Thoracic aorta (tissue), 2 donors: Measurements from ENCODE around the gene STIL. TPM values are rescaled to one million over a fixed set of nuclear protein-coding genes. Genes with fewer than 3 reads are reported as not detected.
A peak's percentile ranks its signal among the peaks of the same experiment; 100 is the strongest.

Experiments
- ATAC-seq: fragments of 150-250 bp; one replicate; pipeline ENCODE4 v1.8.0; 2017; ENCODE audit warnings: low read depth; ENCODE audit not compliant: insufficient number of reproducible peaks, low FRiP score
- DNase-seq: peaks from one replicate; pipeline ENCODE4 v3.0.0-alpha.2; 2020; ENCODE audit warnings: low spot score
- H3K27ac ChIP-seq, 2 donors: fragments of 200-600 bp; sonication (generic); 1 replicate in 1 of 2; 2 replicates in 1 of 2; pipeline ENCODE4 v1.5.1; 2016; ENCODE audit warnings: mild to moderate bottlenecking in 2 of 2, moderate library complexity in 2 of 2
- H3K27me3 ChIP-seq: fragments of 200-600 bp; sonication (generic); replicated peaks from 2 replicates; pipeline ENCODE4 v1.6.0; 2016; ENCODE audit warnings: mild to moderate bottlenecking; ENCODE audit not compliant: insufficient read depth
- H3K36me3 ChIP-seq: fragments of 200-600 bp; sonication (generic); one replicate; pipeline ENCODE4 v1.5.1; 2016
- H3K4me1 ChIP-seq, 2 donors: fragments of 200-600 bp; sonication (generic); 1 replicate in 1 of 2; 2 replicates in 1 of 2; pipeline versions ENCODE4 v1.5.1 to v1.6.0; 2016; ENCODE audit warnings: low read depth in 2 of 2, mild to moderate bottlenecking in 1 of 2; ENCODE audit not compliant: control insufficient read depth in 1 of 2
- H3K4me3 ChIP-seq: fragments of 200-600 bp; sonication (generic); 2 replicates; pipeline ENCODE4 v1.5.1; 2016; ENCODE audit warnings: mild to moderate bottlenecking
- H3K9me3 ChIP-seq: fragments of 200-600 bp; sonication (generic); 2 replicates; pipeline ENCODE4 v1.5.1; 2016
- total RNA-seq, 2 donors: library from RNA; depleted of rRNA; stranded (reverse); fragments of >200 nt; gene quantifications; one replicate each; pipeline versions ENCODE4 v1.1.0 to v1.2.3, GENCODE V29; 2016
- TF ChIP-seq, protein P1 (sequence below): fragments of 200-600 bp; sonication (generic); IDR thresholded peaks from one replicate; pipeline ENCODE4 v1.5.1; 2019; ENCODE audit warnings: antibody characterized with exemption

Gene STIL
- total RNA-seq, 2 donors from 2014 or later = 1.1 to 2.2 TPM

- Histone ChIP-seq H3K27me3 (peaks cover 24% of the 10 kb centered on the region), H3K4me1 (peaks cover 17 to 25% of the 10 kb centered on the region in 2 donors)
These were observed 83.9 kb downstream of the STIL start for GRCh38 chr1:47229886-47230691.

DNA sequence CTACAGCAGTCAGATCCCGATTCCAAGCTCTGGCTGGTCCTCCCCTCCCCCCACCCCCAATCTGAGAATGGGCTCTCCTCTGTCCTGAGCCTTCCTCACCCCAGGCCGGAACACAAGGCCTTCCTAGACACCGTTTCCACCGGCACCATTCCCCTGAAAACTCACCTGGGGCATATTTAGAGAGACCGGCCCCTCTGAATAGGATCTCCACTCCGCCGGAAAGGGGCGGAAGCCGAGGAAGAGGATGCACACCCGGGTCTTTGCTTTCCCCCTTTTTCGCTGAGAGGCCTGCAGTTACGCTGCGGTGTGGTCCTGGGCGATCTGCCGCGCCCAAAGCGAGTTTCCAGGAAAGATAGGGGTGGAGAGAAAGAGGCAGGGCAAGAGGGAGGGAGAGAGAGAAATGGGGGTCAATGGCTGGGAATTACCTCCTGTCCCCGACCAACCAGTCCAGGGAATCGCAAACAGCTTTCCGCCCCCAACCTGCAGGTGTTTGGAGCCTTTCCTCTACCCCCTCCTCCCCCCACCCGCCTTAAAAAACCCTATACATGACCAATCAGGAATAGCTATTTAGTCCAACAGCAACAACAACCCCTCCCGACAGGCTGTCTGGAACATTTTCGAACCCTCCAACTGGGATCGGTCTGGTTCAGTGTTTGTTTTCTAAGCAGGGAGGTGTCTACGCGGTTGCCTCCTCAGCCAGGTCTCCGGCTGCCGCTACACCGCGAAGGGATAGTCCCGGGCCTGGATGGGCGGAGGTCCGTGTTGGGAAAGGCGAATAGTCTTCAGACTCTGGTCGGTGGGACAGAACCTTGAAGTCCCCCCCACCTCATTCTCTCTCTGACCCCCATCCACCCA lies 84.7 kb downstream of the STIL start:
- Histone ChIP-seq H3K4me1 (peaks cover 20 to 31% of the 10 kb centered on the region in 2 donors), H3K27ac (peak overlapping the region in 1 of 2 donors; percentile 50)
- no peak for ATAC-seq

More at GRCh38 chr1:47229886-47230691, 83.9 kb downstream of the STIL start:
- Histone ChIP-seq H3K4me3 (peak overlapping the region; percentile 71), H3K36me3 (no peaks in the 10 kb centered on the region), H3K27ac (peak overlapping the region in 1 of 2 donors; percentile 40), H3K9me3 (no peaks in the 10 kb centered on the region)
- no peak for DNase-seq
- TF ChIP-seq, protein P1, sequence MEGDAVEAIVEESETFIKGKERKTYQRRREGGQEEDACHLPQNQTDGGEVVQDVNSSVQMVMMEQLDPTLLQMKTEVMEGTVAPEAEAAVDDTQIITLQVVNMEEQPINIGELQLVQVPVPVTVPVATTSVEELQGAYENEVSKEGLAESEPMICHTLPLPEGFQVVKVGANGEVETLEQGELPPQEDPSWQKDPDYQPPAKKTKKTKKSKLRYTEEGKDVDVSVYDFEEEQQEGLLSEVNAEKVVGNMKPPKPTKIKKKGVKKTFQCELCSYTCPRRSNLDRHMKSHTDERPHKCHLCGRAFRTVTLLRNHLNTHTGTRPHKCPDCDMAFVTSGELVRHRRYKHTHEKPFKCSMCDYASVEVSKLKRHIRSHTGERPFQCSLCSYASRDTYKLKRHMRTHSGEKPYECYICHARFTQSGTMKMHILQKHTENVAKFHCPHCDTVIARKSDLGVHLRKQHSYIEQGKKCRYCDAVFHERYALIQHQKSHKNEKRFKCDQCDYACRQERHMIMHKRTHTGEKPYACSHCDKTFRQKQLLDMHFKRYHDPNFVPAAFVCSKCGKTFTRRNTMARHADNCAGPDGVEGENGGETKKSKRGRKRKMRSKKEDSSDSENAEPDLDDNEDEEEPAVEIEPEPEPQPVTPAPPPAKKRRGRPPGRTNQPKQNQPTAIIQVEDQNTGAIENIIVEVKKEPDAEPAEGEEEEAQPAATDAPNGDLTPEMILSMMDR = no peak
- no peak for ATAC-seq

GRCh38 chr1:47228644-47229030 lies 85.3 kb downstream of the STIL start:
- no peaks in the 10 kb centered on the region for H3K9me3 ChIP-seq
- H3K27ac ChIP-seq = no peak overlapping the region
- DNase-seq (no peak), ATAC-seq (no peak)
- H3K4me1 ChIP-seq = peaks cover 20 to 31% of the 10 kb centered on the region in 2 donors
- H3K36me3 ChIP-seq = no peaks in the 10 kb centered on the region
- H3K4me3 ChIP-seq = no peak overlapping the region
- TF ChIP-seq, protein P1 = no peak
- H3K27me3 ChIP-seq = peaks cover 31% of the 10 kb centered on the region

More for the DNA sequence above, 84.7 kb downstream of the STIL start:
- Histone ChIP-seq H3K9me3 (no peaks in the 10 kb centered on the region), H3K27me3 (peaks cover 29% of the 10 kb centered on the region), H3K36me3 (no peaks in the 10 kb centered on the region), H3K4me3 (peak overlapping the region; percentile 71)
- TF ChIP-seq, protein P1 = no peak
- DNase-seq = no peak

GRCh38 chr1:47227341-47228232 lies 86.4 kb downstream of the STIL start:
- Histone ChIP-seq H3K9me3 (no peaks in the 10 kb centered on the region), H3K4me1 (peaks cover 20 to 31% of the 10 kb centered on the region in 2 donors), H3K4me3 (no peak overlapping the region), H3K36me3 (no peaks in the 10 kb centered on the region), H3K27ac (no peak overlapping the region), H3K27me3 (peaks cover 31% of the 10 kb centered on the region)
- TF ChIP-seq, protein P1 = no peak
- ATAC-seq (no peak), DNase-seq (no peak)
